IMR-90 (cell line): ENCODE data around the gene PLA2G4C. TPM values are rescaled to one million over a fixed set of nuclear protein-coding genes. Genes with fewer than 3 reads are reported as not detected.

Experiments used
- ATAC-seq: fragments of 200-7000 bp; cut with Tn5 transposase; 2 replicates; pipeline ENCODE4 v1.9.1; 2020; ENCODE audit warnings: low read depth, mild to moderate bottlenecking, moderate library complexity
- BruUV-seq: library from RNA; stranded (reverse); fragments of 400-500 nt; replicated peaks from 2 replicates; lab custom pipeline; 2021; lab: Mats Ljungman, UMichigan
- CTCF ChIA-PET: fragments of 300-600 bp; formaldehyde crosslinking; extraction: SDS; loops from one replicate; lab custom pipeline; 2021; ENCODE audit warnings: antibody characterized with exemption; lab: Yijun Ruan, JAX
- POLR2A ChIA-PET: fragments of 300-600 bp; sonication (Branson Sonifier 250); formaldehyde crosslinking; loops from one replicate; lab custom pipeline; 2022; ENCODE audit warnings: antibody characterized with exemption; ENCODE audit not compliant: unreplicated experiment; lab: Charles Lee
- DNase-seq: peaks from one replicate; pipeline ENCODE4 v3.0.0; 2013
- H2AFZ ChIP-seq: replicated peaks from 2 replicates; pipeline ENCODE3; 2013; ENCODE audit warnings: low read length, mild to moderate bottlenecking; ENCODE audit not compliant: poor library complexity
- H2AK5ac ChIP-seq: 2 replicates; pipeline ENCODE4 v1.6.1; 2013; ENCODE audit warnings: low read depth, low read length, inconsistent platforms
- H2AK9ac ChIP-seq: replicated peaks from 2 replicates; pipeline ENCODE3; 2013; ENCODE audit warnings: mild to moderate bottlenecking, low read depth, low read length, moderate library complexity; ENCODE audit not compliant: poor library complexity
- H2BK120ac ChIP-seq: 2 replicates; pipeline ENCODE4 v1.6.1; 2013; ENCODE audit warnings: low read depth, low read length, inconsistent platforms
- H2BK15ac ChIP-seq: 3 replicates; pipeline ENCODE4 v1.6.1; 2013; ENCODE audit warnings: low read depth, low read length, inconsistent platforms
- H2BK20ac ChIP-seq: 2 replicates; pipeline ENCODE4 v1.6.1; 2013; ENCODE audit warnings: low read depth, mild to moderate bottlenecking, inconsistent platforms, low read length, moderate library complexity
- H2BK5ac ChIP-seq: 2 replicates; pipeline ENCODE4 v1.6.1; 2013; ENCODE audit warnings: mild to moderate bottlenecking, low read depth, low read length, inconsistent platforms; ENCODE audit not compliant: poor library complexity, severe bottlenecking
- H3K14ac ChIP-seq: replicated peaks from 2 replicates; pipeline ENCODE4 v1.6.1; 2013; ENCODE audit warnings: low read depth, low read length, inconsistent platforms
- H3K18ac ChIP-seq: 2 replicates; pipeline ENCODE4 v1.6.1; 2013; ENCODE audit warnings: low read depth, low read length, control low read depth
- H3K23ac ChIP-seq: 2 replicates; pipeline ENCODE4 v1.6.1; 2013; ENCODE audit warnings: low read depth, low read length, inconsistent platforms
- H3K27ac ChIP-seq: 2 replicates; pipeline ENCODE4 v1.5.1; 2013; ENCODE audit warnings: mild to moderate bottlenecking, control low read depth, low read length; ENCODE audit not compliant: insufficient read depth
- H3K27me3 ChIP-seq: 2 replicates; pipeline ENCODE4 v1.6.1; 2013; ENCODE audit warnings: low read length; ENCODE audit not compliant: control insufficient read depth, insufficient read depth
- H3K36me3 ChIP-seq: 2 replicates; pipeline ENCODE4 v1.6.1; 2013; ENCODE audit warnings: low read length, mixed read lengths; ENCODE audit not compliant: control insufficient read depth, insufficient read depth
- H3K4ac ChIP-seq: 2 replicates; pipeline ENCODE4 v1.6.1; 2013; ENCODE audit warnings: low read depth, low read length, inconsistent platforms
- H3K4me1 ChIP-seq: 2 replicates; pipeline ENCODE4 v1.6.1; 2013; ENCODE audit warnings: low read length, mixed read lengths; ENCODE audit not compliant: control insufficient read depth, insufficient read depth
- H3K4me2 ChIP-seq: 2 replicates; pipeline ENCODE4 v1.6.1; 2013; ENCODE audit warnings: low read depth, mild to moderate bottlenecking, control low read depth, low read length, moderate library complexity
- H3K4me3 ChIP-seq: 2 replicates; pipeline ENCODE4 v1.5.1; 2013; ENCODE audit warnings: low read depth, mild to moderate bottlenecking, control low read depth, low read length, moderate library complexity; ENCODE audit not compliant: insufficient read depth
- H3K56ac ChIP-seq: 2 replicates; pipeline ENCODE4 v1.6.1; 2013; ENCODE audit warnings: low read length, inconsistent platforms; ENCODE audit not compliant: insufficient read depth; ENCODE audit errors: extremely low read depth
- H3K79me1 ChIP-seq, 2 experiments: 2 replicates each; pipeline ENCODE4 v1.6.1; 2013; ENCODE audit warnings: low read length in 2 of 2, inconsistent platforms in 1 of 2, low read depth in 1 of 2
- H3K9ac ChIP-seq: 2 replicates; pipeline ENCODE4 v1.6.1; 2013; ENCODE audit warnings: low read depth, low read length, control low read depth
- H3K9me1 ChIP-seq: 2 replicates; pipeline ENCODE4 v1.6.1; 2013; ENCODE audit warnings: low read length, inconsistent platforms; ENCODE audit not compliant: insufficient read depth
- H3K9me3 ChIP-seq: 2 replicates; pipeline ENCODE4 v1.6.1; 2013; ENCODE audit warnings: low read length; ENCODE audit not compliant: control insufficient read depth, insufficient read depth
- H4K20me1 ChIP-seq: 2 replicates; pipeline ENCODE4 v1.6.1; 2013; ENCODE audit warnings: low read length, inconsistent platforms; ENCODE audit not compliant: insufficient read depth
- H4K5ac ChIP-seq: 2 replicates; pipeline ENCODE4 v1.6.1; 2013; ENCODE audit warnings: mild to moderate bottlenecking, low read depth, low read length, control low read depth
- H4K8ac ChIP-seq, 2 experiments: 2 replicates each; pipeline ENCODE4 v1.6.1; 2013; ENCODE audit warnings: low read depth in 2 of 2, low read length in 2 of 2, control low read depth in 1 of 2, inconsistent platforms in 1 of 2
- H4K91ac ChIP-seq: 2 replicates; pipeline ENCODE4 v1.6.1; 2013; ENCODE audit warnings: low read depth, low read length, inconsistent platforms; ENCODE audit not compliant: insufficient read depth
- CEBPB ChIP-seq: IDR thresholded peaks from 2 replicates; pipeline ENCODE4 v1.6.1; 2012; ENCODE audit warnings: low read depth, low read length, improper control_type of control experiment
- CHD1 ChIP-seq: IDR thresholded peaks from 2 replicates; pipeline ENCODE4 v1.6.1; 2012; ENCODE audit warnings: low read depth, low read length, improper control_type of control experiment
- ELK1 ChIP-seq: fragments of 150-350 bp; IDR thresholded peaks from 2 replicates; pipeline ENCODE4 v1.6.1; 2016; ENCODE audit warnings: low read depth, mild to moderate bottlenecking, low read length, moderate library complexity, borderline replicate concordance
- FOS ChIP-seq: fragments of 150-350 bp; IDR thresholded peaks from 2 replicates; pipeline ENCODE4 v1.6.1; 2016; ENCODE audit warnings: low read depth, low read length
- MAZ ChIP-seq: IDR thresholded peaks from 2 replicates; pipeline ENCODE4 v1.6.1; 2012; ENCODE audit warnings: low read depth, mild to moderate bottlenecking, low read length, improper control_type of control experiment, moderate library complexity, borderline replicate concordance
- MXI1 ChIP-seq: IDR thresholded peaks from 2 replicates; pipeline ENCODE4 v1.6.1; 2012; ENCODE audit warnings: low read depth, mild to moderate bottlenecking, low read length, moderate library complexity, borderline replicate concordance
- NFE2L2 ChIP-seq: fragments of 150-350 bp; IDR thresholded peaks from 2 replicates; pipeline ENCODE4 v1.6.1; 2016; ENCODE audit warnings: low read depth, mild to moderate bottlenecking, low read length
- POLR2A ChIP-seq: IDR thresholded peaks from 2 replicates; pipeline ENCODE4 v1.6.1; 2012; ENCODE audit warnings: mild to moderate bottlenecking, low read depth, low read length
- RAD21 ChIP-seq: IDR thresholded peaks from 2 replicates; pipeline ENCODE4 v1.6.1; 2012; ENCODE audit warnings: low read length, improper control_type of control experiment
- RCOR1 ChIP-seq: IDR thresholded peaks from 2 replicates; pipeline ENCODE4 v1.6.1; 2012; ENCODE audit warnings: mild to moderate bottlenecking, low read length, improper control_type of control experiment; ENCODE audit not compliant: insufficient replicate concordance
- RFX5 ChIP-seq: IDR thresholded peaks from 2 replicates; pipeline ENCODE4 v1.8.0; 2012; ENCODE audit warnings: low read depth, mild to moderate bottlenecking, low read length, moderate library complexity
- SMC3 ChIP-seq: fragments of 150-350 bp; IDR thresholded peaks from 2 replicates; pipeline ENCODE4 v1.6.1; 2016; ENCODE audit warnings: low read depth, mild to moderate bottlenecking, antibody characterized with exemption, low read length, moderate library complexity
- WGBS, 2 experiments: methylation state at CpG; one replicate each; pipeline versions ENCODE4 v1.1.5 to v1.1.7; 2013; ENCODE audit warnings: missing lambda C conversion rate in 2 of 2; ENCODE audit not compliant: insufficient read length in 1 of 2; ENCODE audit errors: extremely low coverage in 2 of 2; 5-methylcytosine and 5-hydroxymethylcytosine counted together
- dilution Hi-C: fragments of 300-500 bp; cut with HindIII; formaldehyde crosslinking; loops from one replicate; pipeline ENCODE4 v1.14.3; 2018; ENCODE audit warnings: low sequenced_read_pairs; ENCODE audit not compliant: unreplicated experiment
- in situ Hi-C: fragments of 300-500 bp; cut with MboI; formaldehyde crosslinking; loops from 3 replicates; pipeline ENCODE4 v1.14.3; 2019; ENCODE audit warnings: low sequenced_read_pairs, inconsistent platforms, mixed read lengths
- intact Hi-C: fragments of 100-400 bp; cut with micrococcal nuclease; formaldehyde crosslinking; loops from 2 replicates; pipeline ENCODE4 v1.10.0; 2022
- polyA plus RNA-seq, 3 experiments: library from polyadenylated mRNA; depleted of rRNA; stranded (reverse); fragments of >200 nt; gene quantifications; 2 replicates each; pipeline ENCODE4 v1.2.3, GENCODE V29; 2012; ENCODE audit warnings: low replicate concordance in 1 of 3
- total RNA-seq: library from RNA; depleted of rRNA; stranded (reverse); fragments of >200 nt; gene quantifications from 2 replicates; pipeline ENCODE4 v1.2.3, GENCODE V29; 2012
- TF ChIP-seq, protein P1 (sequence below): conservative IDR thresholded peaks from 2 replicates; pipeline ENCODE4 v1.5.1; 2012; ENCODE audit warnings: mild to moderate bottlenecking, low read depth, low read length, improper control_type of control experiment
- TF ChIP-seq, protein P2 (sequence below): fragments of 150-350 bp; IDR thresholded peaks from 2 replicates; pipeline ENCODE4 v1.6.1; 2017; ENCODE audit warnings: mild to moderate bottlenecking, antibody characterized with exemption, low read length, low read depth

The PLA2G4C gene
- total and polyA plus RNA-seq, 2 of the 4 experiments (the other 2 are of a cell fraction) = 4.3 to 5.7 TPM

DNA sequence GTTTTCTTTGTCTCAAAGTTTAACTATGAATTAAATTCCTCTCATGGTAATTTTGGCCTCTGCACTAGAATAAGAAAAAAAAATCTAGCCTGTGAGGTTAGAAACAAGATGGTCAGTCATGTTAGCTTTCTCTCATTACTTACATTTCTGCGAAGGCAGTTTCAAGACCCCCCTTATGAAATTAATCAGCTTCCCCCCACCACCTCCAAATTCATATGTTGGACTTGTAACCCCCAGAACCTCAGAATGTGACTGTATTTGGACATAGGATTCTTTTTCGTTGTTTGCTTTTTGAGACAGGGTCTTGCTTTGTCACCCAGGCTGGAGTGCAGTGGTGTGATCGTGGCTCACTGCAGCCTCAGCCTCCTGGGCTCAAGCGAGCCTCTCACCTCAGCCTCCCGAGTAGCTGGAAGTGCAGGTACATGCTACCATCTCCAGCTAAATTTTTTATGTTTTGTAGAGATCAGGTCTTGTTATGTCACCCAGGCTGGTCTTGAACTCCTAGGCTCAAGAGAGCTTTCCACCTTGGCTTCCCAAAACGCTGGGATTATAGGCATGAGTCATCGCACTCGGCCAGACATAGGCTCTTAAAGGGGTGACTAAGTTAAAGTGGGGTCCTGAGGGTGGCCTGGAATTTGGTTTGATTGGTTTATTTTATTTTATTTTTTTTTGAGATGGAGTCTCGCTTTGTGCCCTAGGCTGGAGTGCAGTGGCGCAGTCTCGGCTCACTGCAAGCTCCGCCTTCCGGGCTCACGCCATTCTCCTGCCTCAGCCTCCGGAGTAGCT, 1.4 kb downstream of the PLA2G4C start:
- Histone ChIP-seq H3K27ac (no peak overlapping the region), H3K4me3 (no peak overlapping the region), H2AK9ac (no peak overlapping the region), H3K4ac (no peak overlapping the region), H3K79me1 (peaks cover 0 to 5% of the 10 kb centered on the region in 2 experiments; a peak in 1 of 4 replicates), H2BK120ac (no peak overlapping the region), H3K14ac (no peak overlapping the region), H4K8ac (no peak overlapping the region), H2BK20ac (no peak overlapping the region), H3K18ac (no peak overlapping the region), H3K9ac (no peak overlapping the region), H2AK5ac (no peak overlapping the region), H3K36me3 (0 out of 2 replicates have a peak, but pooled peaks cover 2% of the 10 kb centered on the region), H4K5ac (no peak overlapping the region), H3K23ac (no peak overlapping the region), H3K9me3 (no peaks in the 10 kb centered on the region), H3K9me1 (peaks cover 15% of the 10 kb centered on the region), H3K27me3 (no peaks in the 10 kb centered on the region), H4K91ac (no peak overlapping the region), H2BK15ac (no peak overlapping the region; the same call in 2 of the 3 replicates), H3K56ac (no peak overlapping the region), H3K4me2 (no peak overlapping the region), H4K20me1 (0 out of 2 replicates have a peak, but pooled peaks cover 4% of the 10 kb centered on the region), H2BK5ac (no peak overlapping the region), H3K4me1 (no peaks in the 10 kb centered on the region; the same call in 1 of the 2 replicates), H2AFZ (no peak overlapping the region)
- no CpG with 5 or more reads among the region's 15 CpGs for WGBS, 2 experiments
- ATAC-seq (no peak), DNase-seq (no peak)
- ChIA-PET POLR2A (no interaction called here), CTCF (interaction anchor here (0.6 to 1.7 kb wide), 3 partner anchors 17 to 48 kb away, joined by 3 to 8 read pairs (median 3); no protein-coding TSS in a partner anchor)
- BruUV-seq = no TSS peak
- in situ Hi-C loops (loop anchor here (5.0 kb wide), 1 partner anchor 48 kb away; no protein-coding TSS in a partner anchor), dilution Hi-C loops (no loop called here), intact Hi-C loops (no loop called here)
- TF ChIP-seq CEBPB (no peak), RFX5 (no peak), ELK1 (no peak), SMC3 (no peak), CHD1 (no peak), RAD21 (no peak), NFE2L2 (no peak), POLR2A (no peak), MAZ (no peak), RCOR1 (no peak), FOS (no peak), MXI1 (no peak)
- TF ChIP-seq, protein P1, sequence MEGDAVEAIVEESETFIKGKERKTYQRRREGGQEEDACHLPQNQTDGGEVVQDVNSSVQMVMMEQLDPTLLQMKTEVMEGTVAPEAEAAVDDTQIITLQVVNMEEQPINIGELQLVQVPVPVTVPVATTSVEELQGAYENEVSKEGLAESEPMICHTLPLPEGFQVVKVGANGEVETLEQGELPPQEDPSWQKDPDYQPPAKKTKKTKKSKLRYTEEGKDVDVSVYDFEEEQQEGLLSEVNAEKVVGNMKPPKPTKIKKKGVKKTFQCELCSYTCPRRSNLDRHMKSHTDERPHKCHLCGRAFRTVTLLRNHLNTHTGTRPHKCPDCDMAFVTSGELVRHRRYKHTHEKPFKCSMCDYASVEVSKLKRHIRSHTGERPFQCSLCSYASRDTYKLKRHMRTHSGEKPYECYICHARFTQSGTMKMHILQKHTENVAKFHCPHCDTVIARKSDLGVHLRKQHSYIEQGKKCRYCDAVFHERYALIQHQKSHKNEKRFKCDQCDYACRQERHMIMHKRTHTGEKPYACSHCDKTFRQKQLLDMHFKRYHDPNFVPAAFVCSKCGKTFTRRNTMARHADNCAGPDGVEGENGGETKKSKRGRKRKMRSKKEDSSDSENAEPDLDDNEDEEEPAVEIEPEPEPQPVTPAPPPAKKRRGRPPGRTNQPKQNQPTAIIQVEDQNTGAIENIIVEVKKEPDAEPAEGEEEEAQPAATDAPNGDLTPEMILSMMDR = no peak
- TF ChIP-seq, protein P2, sequence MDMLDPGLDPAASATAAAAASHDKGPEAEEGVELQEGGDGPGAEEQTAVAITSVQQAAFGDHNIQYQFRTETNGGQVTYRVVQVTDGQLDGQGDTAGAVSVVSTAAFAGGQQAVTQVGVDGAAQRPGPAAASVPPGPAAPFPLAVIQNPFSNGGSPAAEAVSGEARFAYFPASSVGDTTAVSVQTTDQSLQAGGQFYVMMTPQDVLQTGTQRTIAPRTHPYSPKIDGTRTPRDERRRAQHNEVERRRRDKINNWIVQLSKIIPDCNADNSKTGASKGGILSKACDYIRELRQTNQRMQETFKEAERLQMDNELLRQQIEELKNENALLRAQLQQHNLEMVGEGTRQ = no peak
